Calu3 (cell line): Measurements from ENCODE around the gene SLC25A13. TPM values are rescaled to one million over a fixed set of nuclear protein-coding genes. Genes with fewer than 3 reads are reported as not detected.

ENCODE experiments used
- BruUV-seq: library from RNA; stranded (reverse); fragments of 400-500 nt; replicated peaks from 2 replicates; lab custom pipeline; 2021; lab: Mats Ljungman, UMichigan
- CTCF ChIA-PET: fragments of 300-600 bp; sonication (Branson Sonifier 250); formaldehyde crosslinking; loops from one replicate; lab custom pipeline; 2022; ENCODE audit warnings: antibody characterized with exemption; lab: Charles Lee
- DNase-seq: peaks from one replicate; pipeline ENCODE4 v3.0.0; 2022
- H3K27ac Mint-ChIP-seq: one replicate; pipeline ENCODE4 v1.8.0; 2022; ENCODE audit warnings: mixed read lengths; ENCODE audit not compliant: unreplicated experiment
- H3K27me3 Mint-ChIP-seq: one replicate; pipeline ENCODE4 v1.8.0; 2022; ENCODE audit warnings: mixed read lengths; ENCODE audit not compliant: unreplicated experiment
- H3K36me3 Mint-ChIP-seq: one replicate; pipeline ENCODE4 v1.8.0; 2022; ENCODE audit warnings: mild to moderate bottlenecking, moderate library complexity, mixed read lengths; ENCODE audit not compliant: insufficient read depth, unreplicated experiment
- H3K4me1 Mint-ChIP-seq: one replicate; pipeline ENCODE4 v1.8.0; 2022; ENCODE audit warnings: mild to moderate bottlenecking, low read depth, mixed read lengths; ENCODE audit not compliant: unreplicated experiment
- H3K4me3 Mint-ChIP-seq: one replicate; pipeline ENCODE4 v1.8.0; 2022; ENCODE audit warnings: mild to moderate bottlenecking, low read depth, moderate library complexity, mixed read lengths; ENCODE audit not compliant: unreplicated experiment
- H3K9me3 Mint-ChIP-seq: one replicate; pipeline ENCODE4 v1.8.0; 2022; ENCODE audit warnings: low read depth, mixed read lengths; ENCODE audit not compliant: unreplicated experiment
- CTCF ChIP-seq: fragments of 200-600 bp; IDR thresholded peaks from one replicate; pipeline ENCODE4 v1.8.0; 2022; ENCODE audit warnings: antibody characterized with exemption; ENCODE audit not compliant: unreplicated experiment
- intact Hi-C: fragments of 100-400 bp; cut with micrococcal nuclease; formaldehyde crosslinking; loops from one replicate; pipeline ENCODE4 v1.10.0; 2022; ENCODE audit not compliant: unreplicated experiment
- total RNA-seq: library from RNA; stranded (reverse); gene quantifications from 2 replicates; pipeline ENCODE4 v1.2.3, GENCODE V29; 2022

Gene SLC25A13
- total RNA-seq, 1 experiment from 2014 or later: 18.1 TPM

- Mint-ChIP-seq H3K4me1 (no peaks in the 10 kb centered on the region), H3K27ac (no peak overlapping the region), H3K36me3 (peaks cover 5% of the 10 kb centered on the region), H3K4me3 (no peak overlapping the region), H3K9me3 (no peaks in the 10 kb centered on the region), H3K27me3 (no peaks in the 10 kb centered on the region)
- TF ChIP-seq CTCF: no peak
- intact Hi-C loops: no loop called here
- no TSS peak for BruUV-seq
- CTCF ChIA-PET: no interaction called here
- DNase-seq: no peak
Observed at GRCh38 chr7:96188174-96188581, 133.7 kb downstream of the SLC25A13 start.

- Mint-ChIP-seq H3K27me3 (no peaks in the 10 kb centered on the region), H3K9me3 (no peaks in the 10 kb centered on the region), H3K4me1 (no peaks in the 10 kb centered on the region), H3K4me3 (no peak overlapping the region), H3K36me3 (peaks cover 5% of the 10 kb centered on the region), H3K27ac (no peak overlapping the region)
- no TSS peak for BruUV-seq
- no peak for TF ChIP-seq CTCF
- CTCF ChIA-PET: no interaction called here
- intact Hi-C loops: no loop called here
- no peak for DNase-seq
Observed at GRCh38 chr7:96187735-96188134, 134.2 kb downstream of the SLC25A13 start.

DNA sequence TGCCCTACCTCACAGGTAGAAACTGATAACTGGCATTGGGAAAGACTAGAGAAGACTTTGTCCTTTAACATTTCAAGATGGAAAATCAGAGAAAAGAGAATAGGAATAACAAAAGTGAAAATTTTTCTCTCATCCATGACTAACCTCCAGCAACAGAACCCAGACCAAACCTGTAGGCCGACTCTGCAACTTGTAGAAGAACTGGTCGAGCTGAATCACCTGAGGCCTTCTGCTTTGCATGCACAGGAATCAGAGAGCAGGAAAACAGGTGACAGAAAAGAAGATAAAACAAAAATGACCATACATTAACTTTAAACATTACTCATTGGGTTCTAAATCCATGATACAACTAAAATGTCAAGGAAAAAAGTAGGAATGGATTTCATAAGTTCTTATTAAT is 137.1 kb downstream of the SLC25A13 start:
- DNase-seq: no peak
- Mint-ChIP-seq H3K36me3 (peaks cover 5% of the 10 kb centered on the region), H3K9me3 (no peaks in the 10 kb centered on the region), H3K27me3 (no peaks in the 10 kb centered on the region), H3K27ac (no peak overlapping the region), H3K4me1 (no peaks in the 10 kb centered on the region), H3K4me3 (no peak overlapping the region)
- intact Hi-C loops: no loop called here
- no peak for TF ChIP-seq CTCF
- CTCF ChIA-PET: no interaction called here
- no TSS peak for BruUV-seq

GRCh38 chr7:96183163-96183670 is 138.7 kb downstream of the SLC25A13 start:
- no peak for DNase-seq
- no TSS peak for BruUV-seq
- no peaks in the 10 kb centered on the region for H3K4me1 Mint-ChIP-seq
- intact Hi-C loops: no loop called here
- H3K27ac Mint-ChIP-seq: no peak overlapping the region
- CTCF ChIA-PET: no interaction called here
- no peaks in the 10 kb centered on the region for H3K27me3 Mint-ChIP-seq
- H3K9me3 Mint-ChIP-seq: no peaks in the 10 kb centered on the region
- H3K4me3 Mint-ChIP-seq: no peak overlapping the region
- no peak for TF ChIP-seq CTCF
- peaks cover 5% of the 10 kb centered on the region for H3K36me3 Mint-ChIP-seq
